NCI-H774 (cell line): ENCODE results near the gene SLC35F2.
A peak's percentile ranks its signal among the peaks of the same experiment; 100 is the strongest.
"Not testable (repeated sequence)": the region's sequence is repeated elsewhere in the genome, so short reads cannot be mapped to it uniquely, and the experiment has no call there.

ENCODE experiments used
- DNase-seq: peaks from one replicate; lab custom pipeline; 2025; lab: John Stamatoyannopoulos, UW

SLC35F2 gene

GRCh38 chr11:107842412-107843100 lies 16.0 kb downstream of the SLC35F2 start:
- DNase-seq, result no peak

- no peak for DNase-seq
Observed at GRCh38 chr11:107840129-107840484, 18.5 kb downstream of the SLC35F2 start.

- no peak for DNase-seq
Observed at GRCh38 chr11:107836851-107837250, 21.7 kb downstream of the SLC35F2 start.

- DNase-seq, result peak; percentile 66
Observed at GRCh38 chr11:107834995-107835394, 23.6 kb downstream of the SLC35F2 start.

GRCh38 chr11:107833926-107834325 lies 24.7 kb downstream of the SLC35F2 start:
- not testable (repeated sequence) for DNase-seq

GRCh38 chr11:107830915-107831540 lies 27.6 kb downstream of the SLC35F2 start:
- DNase-seq, result no peak

GRCh38 chr11:107827041-107827440 lies 31.5 kb downstream of the SLC35F2 start:
- no peak for DNase-seq

GRCh38 chr11:107825875-107826274 lies 32.7 kb downstream of the SLC35F2 start:
- DNase-seq, result no peak

GRCh38 chr11:107824668-107825369 lies 33.8 kb downstream of the SLC35F2 start:
- no peak for DNase-seq

GRCh38 chr11:107821199-107821927 lies 37.2 kb downstream of the SLC35F2 start:
- no peak for DNase-seq

GRCh38 chr11:107819361-107820014 lies 39.1 kb downstream of the SLC35F2 start:
- no peak for DNase-seq

GRCh38 chr11:107818491-107818890 lies 40.1 kb downstream of the SLC35F2 start:
- DNase-seq, result no peak

- no peak for DNase-seq
Observed at GRCh38 chr11:107816028-107816427, 42.6 kb downstream of the SLC35F2 start.

GRCh38 chr11:107810875-107811274 lies 47.7 kb downstream of the SLC35F2 start:
- DNase-seq, result no peak

GRCh38 chr11:107808521-107808920 lies 50.1 kb downstream of the SLC35F2 start:
- DNase-seq, result no peak

GRCh38 chr11:107804971-107805370 lies 53.6 kb downstream of the SLC35F2 start:
- no peak for DNase-seq

GRCh38 chr11:107804211-107804610 lies 54.4 kb downstream of the SLC35F2 start:
- no peak for DNase-seq

- DNase-seq, result no peak
Observed at GRCh38 chr11:107801641-107802040, 56.9 kb downstream of the SLC35F2 start.

- DNase-seq, result peak; percentile 28
Observed at GRCh38 chr11:107799218-107799859, 59.2 kb downstream of the SLC35F2 start.

GRCh38 chr11:107792049-107792443 lies 66.5 kb downstream of the SLC35F2 start:
- DNase-seq, result no peak

GRCh38 chr11:107791343-107792048 lies 67.1 kb downstream of the SLC35F2 start:
- DNase-seq, result no peak
